ENCODE data around the gene KRT82. TPM values are rescaled to one million over a fixed set of nuclear protein-coding genes. Genes with fewer than 3 reads are reported as not detected.

KRT82 gene
- polyA plus RNA-seq, 1 experiment = not detected

GRCh38 chr12:52380271-52380694 is 25.9 kb downstream of the KRT82 start:
- Histone ChIP-seq H3K9me3 (ENCODE audit: control insufficient read depth, insufficient read depth, low read length) (no peaks in the 10 kb centered on the region), H3K27ac (ENCODE audit: low read depth, low read length) (no peak overlapping the region), H3K4me3 (ENCODE audit: low read depth, low read length) (no peak overlapping the region), H3K27me3 (ENCODE audit: control insufficient read depth, insufficient read depth, low read length) (peaks cover 39% of the 10 kb centered on the region)
- DNase-seq (ENCODE audit: low read depth, low spot score) = no peak
- peak; percentile 55 for TF ChIP-seq CTCF (IDR thresholded peaks at IDR 0.05; ENCODE audit: low read depth, low read length)
- ChIA-PET CTCF (interaction anchor here (0.7 to 5.5 kb wide), 6 partner anchors 8 to 500 kb away, joined by 3 to 29 read pairs (median 4); no protein-coding TSS in a partner anchor), POLR2A (no interaction called here)

DNA sequence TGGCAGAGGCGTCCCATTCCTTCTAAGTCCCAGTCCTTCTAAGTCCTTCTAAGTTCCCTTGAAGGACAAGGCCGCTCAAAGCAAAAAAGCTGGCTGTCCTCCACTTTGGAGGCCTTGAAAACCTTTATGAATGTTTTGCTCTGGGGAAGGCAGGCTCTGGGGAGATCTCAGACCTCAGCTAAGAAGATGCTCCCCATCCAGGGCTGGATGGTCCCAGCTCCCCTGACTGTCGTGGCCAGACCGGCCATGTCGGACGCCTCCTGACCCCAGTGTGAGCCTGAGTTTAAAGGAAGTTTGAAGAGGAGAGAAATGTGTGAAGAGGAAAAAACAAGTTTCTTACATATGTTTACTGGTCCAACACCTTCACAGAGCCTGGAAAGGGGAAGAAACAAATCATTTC is 26.6 kb downstream of the KRT82 start:
- POLR2A ChIA-PET = no interaction called here
- peaks cover 35% of the 10 kb centered on the region for H3K27me3 ChIP-seq (ENCODE audit: control insufficient read depth, insufficient read depth, low read length)

GRCh38 chr12:52378091-52378490 is 28.0 kb downstream of the KRT82 start:
- no peaks in the 10 kb centered on the region for H3K9me3 ChIP-seq (ENCODE audit: control insufficient read depth, insufficient read depth, low read length)
- ChIA-PET CTCF (interaction anchor here (3.5 kb wide), 1 partner anchor 502 kb away, joined by 15 read pairs; no protein-coding TSS in a partner anchor), POLR2A (no interaction called here)
- peaks cover 29% of the 10 kb centered on the region for H3K27me3 ChIP-seq (ENCODE audit: control insufficient read depth, insufficient read depth, low read length)
- H3K4me3 ChIP-seq (ENCODE audit: low read depth, low read length) = no peak overlapping the region
- no peak overlapping the region for H3K27ac ChIP-seq (ENCODE audit: low read depth, low read length)
- no peak for DNase-seq (ENCODE audit: low read depth, low spot score)
- TF ChIP-seq CTCF (IDR thresholded peaks at IDR 0.05; ENCODE audit: low read depth, low read length) = no peak

More for the DNA sequence above, 26.6 kb downstream of the KRT82 start:
- CTCF ChIA-PET = interaction anchor here (0.9 to 5.5 kb wide), 4 partner anchors 8 to 501 kb away, joined by 3 to 29 read pairs (median 10); no protein-coding TSS in a partner anchor
- Histone ChIP-seq H3K27ac (ENCODE audit: low read depth, low read length) (no peak overlapping the region), H3K9me3 (ENCODE audit: control insufficient read depth, insufficient read depth, low read length) (no peaks in the 10 kb centered on the region), H3K4me3 (ENCODE audit: low read depth, low read length) (no peak overlapping the region)
- no peak for TF ChIP-seq CTCF (IDR thresholded peaks at IDR 0.05; ENCODE audit: low read depth, low read length)
- no peak for DNase-seq (ENCODE audit: low read depth, low spot score)

DNA sequence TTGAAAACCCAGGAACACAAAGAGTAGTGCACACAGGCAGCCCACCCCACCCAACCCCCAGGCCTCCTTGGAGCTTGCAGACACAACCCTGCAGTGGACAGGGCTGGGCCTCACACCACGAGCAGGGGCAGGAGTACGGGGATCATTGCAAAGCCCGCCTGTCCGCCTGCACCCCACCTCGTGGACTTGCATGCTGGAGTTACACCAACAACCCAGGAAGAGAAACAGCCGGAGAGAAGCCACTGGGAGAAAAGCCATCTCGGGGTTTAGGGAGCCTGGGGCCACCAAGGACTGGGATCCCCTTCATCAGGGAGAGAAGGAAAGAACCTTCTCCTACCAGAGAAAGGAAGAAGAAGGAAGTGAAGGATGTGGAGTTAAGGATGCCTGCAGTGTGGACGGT is 28.9 kb downstream of the KRT82 start:
- TF ChIP-seq CTCF (IDR thresholded peaks at IDR 0.05; ENCODE audit: low read depth, low read length) = no peak
- no peak for DNase-seq (ENCODE audit: low read depth, low spot score)
- Histone ChIP-seq H3K27ac (ENCODE audit: low read depth, low read length) (no peak overlapping the region), H3K9me3 (ENCODE audit: control insufficient read depth, insufficient read depth, low read length) (no peaks in the 10 kb centered on the region), H3K27me3 (ENCODE audit: control insufficient read depth, insufficient read depth, low read length) (peaks cover 27% of the 10 kb centered on the region), H3K4me3 (ENCODE audit: low read depth, low read length) (no peak overlapping the region)
- ChIA-PET CTCF (interaction anchor here (2.6 kb wide), 1 partner anchor 502 kb away, joined by 15 read pairs; no protein-coding TSS in a partner anchor), POLR2A (no interaction called here)

GRCh38 chr12:52372216-52373154 is 33.6 kb downstream of the KRT82 start:
- H3K27ac ChIP-seq (ENCODE audit: low read depth, low read length) = no peak overlapping the region
- H3K9me3 ChIP-seq (ENCODE audit: control insufficient read depth, insufficient read depth, low read length) = no peaks in the 10 kb centered on the region
- peak; percentile 72 for DNase-seq (ENCODE audit: low read depth, low spot score)
- peak; percentile 89 for TF ChIP-seq CTCF (IDR thresholded peaks at IDR 0.05; ENCODE audit: low read depth, low read length)
- POLR2A ChIA-PET = no interaction called here
- peaks cover 35% of the 10 kb centered on the region for H3K27me3 ChIP-seq (ENCODE audit: control insufficient read depth, insufficient read depth, low read length)
- H3K4me3 ChIP-seq (ENCODE audit: low read depth, low read length) = no peak overlapping the region
- CTCF ChIA-PET = interaction anchor here (0.5 to 6.6 kb wide), 64 partner anchors 9 to 608 kb away, joined by 3 to 134 read pairs (median 5); partner anchors contain the start of genes KRT4 and KRT84

All from AG04450 (cell line).